Smooth muscle cell (in vitro differentiated cells): ENCODE measurements around the gene ROBO1. TPM values are rescaled to one million over a fixed set of nuclear protein-coding genes. Genes with fewer than 3 reads are reported as not detected.

Source experiments
- DNase-seq: peaks from one replicate; lab custom pipeline; 2025; ENCODE audit not compliant: unreplicated experiment; lab: John Stamatoyannopoulos, UW
- H2AFZ ChIP-seq: fragments of 200-600 bp; sonication (generic); 2 replicates; pipeline ENCODE4 v1.6.0; 2016; ENCODE audit warnings: antibody characterized with exemption, low read depth, mild to moderate bottlenecking
- H3F3A ChIP-seq: fragments of 200-600 bp; sonication (generic); 2 replicates; pipeline ENCODE4 v1.6.0; 2017; ENCODE audit warnings: antibody characterized with exemption, low read depth
- H3K27ac ChIP-seq: fragments of 200-600 bp; sonication (generic); 2 replicates; pipeline ENCODE4 v1.5.1; 2016; ENCODE audit warnings: low read depth, mild to moderate bottlenecking
- H3K27me3 ChIP-seq: fragments of 200-600 bp; sonication (generic); 2 replicates; pipeline ENCODE4 v1.6.1; 2016; ENCODE audit warnings: low read depth, mild to moderate bottlenecking
- H3K36me3 ChIP-seq: fragments of 200-600 bp; sonication (generic); 2 replicates; pipeline ENCODE4 v1.5.1; 2016; ENCODE audit warnings: low read depth
- H3K4me1 ChIP-seq: fragments of 200-600 bp; sonication (generic); 2 replicates; pipeline ENCODE4 v1.5.1; 2016; ENCODE audit warnings: low read depth
- H3K4me2 ChIP-seq: fragments of 200-600 bp; sonication (generic); 2 replicates; pipeline ENCODE4 v1.6.0; 2016; ENCODE audit warnings: mild to moderate bottlenecking
- H3K4me3 ChIP-seq: fragments of 200-600 bp; sonication (generic); 2 replicates; pipeline ENCODE4 v1.5.1; 2016; ENCODE audit warnings: mild to moderate bottlenecking
- H3K79me2 ChIP-seq: fragments of 200-600 bp; sonication (generic); 2 replicates; pipeline ENCODE4 v1.6.0; 2016; ENCODE audit warnings: low read depth, mild to moderate bottlenecking
- H3K9ac ChIP-seq: fragments of 200-600 bp; sonication (generic); 2 replicates; pipeline ENCODE4 v1.6.0; 2016; ENCODE audit warnings: low read depth
- H3K9me3 ChIP-seq: fragments of 200-600 bp; sonication (generic); replicated peaks from 2 replicates; pipeline ENCODE4 v1.5.1; 2016; ENCODE audit warnings: low read depth
- H4K20me1 ChIP-seq: fragments of 200-600 bp; sonication (generic); 2 replicates; pipeline ENCODE4 v1.6.0; 2016; ENCODE audit warnings: low read depth
- WGBS: methylation state at CpG from one replicate; pipeline ENCODE4 v1.1.7; 2016; ENCODE audit warnings: low lambda C conversion rate; 5-methylcytosine and 5-hydroxymethylcytosine counted together
- polyA plus RNA-seq: library from polyadenylated mRNA; unstranded; fragments of >200 nt; fragmentation: Nextera tagmentation; extraction: Ambion mirVana; gene quantifications from 2 replicates; pipeline ENCODE4 v1.2.1, GENCODE V29; 2016
- total RNA-seq: library from RNA; depleted of rRNA; stranded (reverse); fragments of >200 nt; gene quantifications from 2 replicates; pipeline ENCODE4 v1.2.3, GENCODE V29; 2014
- TF ChIP-seq, protein P1 (sequence below): fragments of 200-600 bp; sonication (generic); IDR thresholded peaks from 2 replicates; pipeline ENCODE4 v1.5.1; 2017; ENCODE audit warnings: borderline replicate concordance, mild to moderate bottlenecking, antibody characterized with exemption; ENCODE audit not compliant: insufficient read depth, poor library complexity, severe bottlenecking

Gene ROBO1
- total and polyA plus RNA-seq, 2 experiments from 2014 or later = 30.5 to 79.5 TPM

DNA sequence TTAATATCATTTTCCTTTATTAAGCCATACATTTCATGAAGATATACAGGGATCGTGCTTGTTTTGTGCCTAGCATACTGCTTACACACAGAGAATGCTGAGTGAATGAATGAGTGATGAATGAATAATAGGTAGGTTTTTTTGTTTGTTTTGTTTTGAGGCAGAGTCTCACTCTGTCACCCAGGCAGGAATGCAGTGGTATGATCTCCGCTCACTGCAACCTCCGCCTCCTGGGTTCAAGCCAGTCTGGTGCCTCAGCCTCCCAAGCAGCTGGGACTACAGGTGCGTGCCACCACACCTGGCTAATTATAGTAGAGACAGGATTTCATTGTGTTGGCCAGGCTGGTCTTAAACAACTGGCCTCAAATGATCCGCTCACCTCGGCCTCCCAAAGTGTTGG is 400.0 kb downstream of the ROBO1 start:
- WGBS = 89% methylated on average over 6 of the region's 6 CpGs
- H3K79me2 ChIP-seq = no peaks in the 10 kb centered on the region
- no peak overlapping the region for H2AFZ ChIP-seq
- peak overlapping the region; percentile 49 for H3K9ac ChIP-seq
- peak overlapping the region; percentile 70 for H3K4me2 ChIP-seq
- TF ChIP-seq, protein P1, sequence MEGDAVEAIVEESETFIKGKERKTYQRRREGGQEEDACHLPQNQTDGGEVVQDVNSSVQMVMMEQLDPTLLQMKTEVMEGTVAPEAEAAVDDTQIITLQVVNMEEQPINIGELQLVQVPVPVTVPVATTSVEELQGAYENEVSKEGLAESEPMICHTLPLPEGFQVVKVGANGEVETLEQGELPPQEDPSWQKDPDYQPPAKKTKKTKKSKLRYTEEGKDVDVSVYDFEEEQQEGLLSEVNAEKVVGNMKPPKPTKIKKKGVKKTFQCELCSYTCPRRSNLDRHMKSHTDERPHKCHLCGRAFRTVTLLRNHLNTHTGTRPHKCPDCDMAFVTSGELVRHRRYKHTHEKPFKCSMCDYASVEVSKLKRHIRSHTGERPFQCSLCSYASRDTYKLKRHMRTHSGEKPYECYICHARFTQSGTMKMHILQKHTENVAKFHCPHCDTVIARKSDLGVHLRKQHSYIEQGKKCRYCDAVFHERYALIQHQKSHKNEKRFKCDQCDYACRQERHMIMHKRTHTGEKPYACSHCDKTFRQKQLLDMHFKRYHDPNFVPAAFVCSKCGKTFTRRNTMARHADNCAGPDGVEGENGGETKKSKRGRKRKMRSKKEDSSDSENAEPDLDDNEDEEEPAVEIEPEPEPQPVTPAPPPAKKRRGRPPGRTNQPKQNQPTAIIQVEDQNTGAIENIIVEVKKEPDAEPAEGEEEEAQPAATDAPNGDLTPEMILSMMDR = no peak
- no peaks in the 10 kb centered on the region for H3K9me3 ChIP-seq
- DNase-seq = no peak
- H4K20me1 ChIP-seq = no peaks in the 10 kb centered on the region
- peaks cover 9% of the 10 kb centered on the region for H3K4me1 ChIP-seq
- H3K27me3 ChIP-seq = peaks cover 7% of the 10 kb centered on the region
- H3K27ac ChIP-seq = peak overlapping the region; percentile 97
- H3F3A ChIP-seq = no peaks in the 10 kb centered on the region
- H3K36me3 ChIP-seq = no peaks in the 10 kb centered on the region
- H3K4me3 ChIP-seq = no peak overlapping the region

DNA sequence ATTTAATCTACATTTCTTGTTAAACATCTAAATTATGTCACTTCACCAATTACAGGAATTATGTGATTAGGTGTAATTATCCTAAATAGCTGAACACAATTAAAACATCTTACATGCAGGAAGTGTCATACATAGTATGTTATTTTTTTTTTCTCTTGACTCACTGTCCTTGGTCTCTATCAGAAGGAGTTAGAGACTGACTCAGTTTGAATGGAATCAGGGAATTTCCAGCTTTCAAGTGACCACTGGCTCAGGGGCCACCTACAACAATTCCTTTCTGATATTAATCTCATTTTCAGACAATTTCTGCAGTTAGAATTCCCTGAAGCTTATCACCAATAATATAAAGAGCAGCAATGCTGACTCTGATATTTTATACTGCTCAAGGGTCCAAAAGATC is 400.7 kb downstream of the ROBO1 start:
- no peak overlapping the region for H2AFZ ChIP-seq
- peak overlapping the region; percentile 70 for H3K4me2 ChIP-seq
- TF ChIP-seq, protein P1 = no peak
- H3F3A ChIP-seq = no peaks in the 10 kb centered on the region
- no peak overlapping the region for H3K4me3 ChIP-seq
- H3K9ac ChIP-seq = peak overlapping the region; percentile 72
- no peaks in the 10 kb centered on the region for H3K36me3 ChIP-seq
- peaks cover 14% of the 10 kb centered on the region for H3K27me3 ChIP-seq
- H3K27ac ChIP-seq = peak overlapping the region; percentile 97
- H3K9me3 ChIP-seq = no peaks in the 10 kb centered on the region
- no peak for DNase-seq
- no peaks in the 10 kb centered on the region for H3K79me2 ChIP-seq
- peaks cover 9% of the 10 kb centered on the region for H3K4me1 ChIP-seq
- H4K20me1 ChIP-seq = no peaks in the 10 kb centered on the region

DNA sequence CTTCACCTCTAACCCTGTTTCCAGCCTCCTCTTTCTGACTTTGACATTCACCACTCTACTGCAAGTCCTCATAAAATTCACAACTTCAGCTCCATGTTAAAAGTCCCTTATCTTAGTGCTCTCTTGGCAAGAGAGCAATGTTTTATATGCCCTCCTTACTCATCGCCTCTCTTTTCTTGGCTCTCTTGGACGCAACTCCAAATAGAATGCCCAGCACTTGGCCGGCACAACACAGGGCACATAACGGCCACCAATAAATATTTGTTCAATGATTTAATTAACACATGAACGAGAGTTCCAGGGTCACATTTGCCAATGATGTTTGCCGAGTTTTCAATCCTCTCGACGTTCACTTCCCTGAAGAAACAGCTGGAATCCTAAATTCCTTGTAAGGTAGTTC is 401.4 kb downstream of the ROBO1 start:
- H3K4me3 ChIP-seq = no peak overlapping the region
- H3K9me3 ChIP-seq = no peaks in the 10 kb centered on the region
- H4K20me1 ChIP-seq = no peaks in the 10 kb centered on the region
- no peak for DNase-seq
- peak overlapping the region; percentile 70 for H3K4me2 ChIP-seq
- H2AFZ ChIP-seq = peak overlapping the region; percentile 53
- peaks cover 9% of the 10 kb centered on the region for H3K4me1 ChIP-seq
- H3K79me2 ChIP-seq = no peaks in the 10 kb centered on the region
- peak overlapping the region; percentile 72 for H3K9ac ChIP-seq
- 45% methylated on average over 8 of the region's 8 CpGs for WGBS
- TF ChIP-seq, protein P1 = no peak
- no peaks in the 10 kb centered on the region for H3F3A ChIP-seq
- peaks cover 15% of the 10 kb centered on the region for H3K27me3 ChIP-seq
- H3K27ac ChIP-seq = peak overlapping the region; percentile 97
- no peaks in the 10 kb centered on the region for H3K36me3 ChIP-seq

DNA sequence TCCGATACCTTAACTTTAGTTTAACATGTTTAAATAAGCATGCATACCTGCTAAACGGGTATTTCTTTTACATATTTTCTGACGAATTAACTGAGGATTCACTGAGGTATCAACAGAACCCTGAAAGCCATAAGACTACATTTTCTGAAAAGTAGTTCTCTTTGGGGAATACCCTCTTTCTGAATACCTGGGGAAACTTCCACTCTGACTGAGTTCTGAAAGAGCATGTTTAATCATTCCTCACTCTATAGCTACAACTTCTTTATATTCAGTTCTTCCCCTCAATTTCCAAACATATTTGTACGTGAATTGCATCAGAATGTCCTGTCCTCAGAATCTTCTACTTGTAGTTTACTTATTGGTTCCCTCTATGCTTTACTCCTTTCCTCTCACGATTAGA is 403.0 kb downstream of the ROBO1 start:
- peaks cover 15% of the 10 kb centered on the region for H3K27me3 ChIP-seq
- WGBS = 93% methylated on average over 5 of the region's 5 CpGs
- peaks cover 9% of the 10 kb centered on the region for H3K4me1 ChIP-seq
- H3K27ac ChIP-seq = no peak overlapping the region
- no peak overlapping the region for H3K4me3 ChIP-seq
- H3K4me2 ChIP-seq = no peak overlapping the region
- no peaks in the 10 kb centered on the region for H3K79me2 ChIP-seq
- H4K20me1 ChIP-seq = no peaks in the 10 kb centered on the region
- no peak for DNase-seq
- no peaks in the 10 kb centered on the region for H3K36me3 ChIP-seq
- TF ChIP-seq, protein P1 = no peak
- no peaks in the 10 kb centered on the region for H3K9me3 ChIP-seq
- no peak overlapping the region for H2AFZ ChIP-seq
- H3F3A ChIP-seq = no peaks in the 10 kb centered on the region
- H3K9ac ChIP-seq = no peak overlapping the region
